ENCODE measurements around the gene C2orf68.
A peak's percentile ranks its signal among the peaks of the same experiment; 100 is the strongest.
"Not testable (repeated sequence)": the region's sequence is repeated elsewhere in the genome, so short reads cannot be mapped to it uniquely, and the experiment has no call there.

The C2orf68 gene

DNA sequence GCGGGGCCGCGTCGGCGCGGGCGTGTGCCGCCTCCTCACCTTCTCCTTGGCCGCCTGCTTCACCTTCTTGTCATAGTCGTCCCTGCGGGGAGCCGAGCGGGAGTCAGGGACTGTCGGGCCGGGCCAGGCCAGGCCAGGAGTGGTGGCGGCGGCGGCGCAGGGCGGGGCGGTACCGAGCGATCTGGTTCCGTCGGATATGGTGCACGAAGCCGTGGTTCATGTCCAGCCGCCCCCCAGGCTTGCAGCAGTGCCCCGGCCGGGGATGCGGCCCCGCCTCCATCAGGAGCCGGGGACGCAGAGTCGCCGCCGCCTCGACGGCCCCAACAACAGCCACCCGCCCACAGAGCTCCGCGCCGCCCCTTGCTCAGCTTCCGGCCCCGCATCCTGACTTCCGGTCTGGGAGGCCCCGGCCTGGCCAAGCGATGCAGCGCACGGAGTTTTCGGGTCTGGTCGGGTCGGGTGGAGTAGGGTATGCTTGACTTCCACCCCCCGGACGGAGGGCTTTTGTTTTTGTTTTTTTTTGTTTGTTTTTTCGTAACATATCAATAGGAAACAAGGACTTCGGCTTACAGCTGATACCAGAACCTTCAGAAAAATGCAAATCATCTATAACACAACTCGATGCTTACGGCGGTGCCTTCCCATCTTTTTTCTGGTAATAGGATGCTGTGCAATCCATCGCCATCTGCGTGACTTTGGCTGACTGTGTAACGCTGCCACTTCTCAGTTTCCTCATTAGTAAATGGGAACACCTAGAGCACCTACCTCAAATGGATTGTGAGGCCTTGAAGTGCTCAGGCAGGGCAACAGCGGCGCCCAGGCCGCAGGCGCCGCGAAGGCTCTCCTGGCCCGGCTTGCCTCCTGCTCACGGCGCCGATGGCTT, at the start of gene C2orf68:
Gene C2orf68 (minus strand): TSS at position 362 of the 883 bp plus-strand sequence. CDS start 82 bp downstream, at position 280.
- DNase-seq, result peak; percentile 87

DNA sequence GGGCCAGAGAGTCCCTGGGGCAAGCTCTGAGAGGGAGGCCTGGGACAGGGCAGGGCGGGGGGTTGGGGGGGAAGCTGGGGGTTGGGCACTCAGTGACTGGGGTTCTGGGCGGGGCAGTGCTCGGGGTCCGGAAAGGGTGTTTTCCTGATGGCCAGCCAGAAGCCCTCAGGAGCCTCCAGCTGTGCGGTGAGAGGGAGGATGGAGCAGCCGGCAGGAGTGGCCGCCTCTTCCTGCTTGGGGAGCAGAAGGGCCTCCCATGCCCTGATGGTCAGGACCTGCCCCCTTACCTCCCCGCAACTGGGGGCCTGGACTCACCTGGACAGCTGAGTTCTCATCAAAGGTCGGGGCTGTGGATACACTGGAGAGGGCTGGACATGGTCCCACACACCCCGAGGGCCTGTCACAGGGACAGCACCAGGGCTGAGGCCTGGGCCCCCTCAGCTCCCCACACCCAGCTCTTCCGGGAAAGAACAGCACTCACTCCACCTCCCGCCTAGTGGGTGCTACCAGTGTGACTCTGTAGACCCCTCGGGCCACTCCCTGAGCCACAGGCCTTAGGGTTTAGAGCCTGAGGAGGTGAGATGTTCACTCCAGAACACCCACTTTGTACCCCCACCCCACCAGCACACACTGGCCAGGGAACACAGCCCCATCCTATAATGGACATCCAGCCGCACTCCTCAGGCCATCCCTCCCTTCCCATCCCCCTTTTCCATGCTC, 49.4 kb upstream of the C2orf68 start:
- DNase-seq, result no peak

DNA sequence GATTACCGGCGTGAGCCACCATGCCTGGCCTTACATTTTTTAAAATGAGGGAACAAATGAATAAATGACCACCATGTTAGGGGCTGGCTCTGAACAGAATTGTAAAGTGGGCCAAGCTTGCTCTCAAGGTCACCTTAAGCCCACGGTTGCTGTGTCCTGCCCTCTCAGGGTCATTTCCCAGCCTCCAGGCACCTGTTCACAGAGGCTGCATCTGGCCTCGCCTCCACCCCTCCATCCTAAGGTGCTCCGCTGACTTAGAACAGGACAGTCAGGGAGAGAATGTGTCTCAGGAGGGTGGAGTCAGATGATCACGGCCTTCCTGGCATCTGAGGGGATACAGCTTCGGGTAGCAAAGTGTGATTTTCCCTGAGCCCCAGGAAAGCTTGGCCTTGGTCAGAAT, 48.9 kb upstream of the C2orf68 start:
- DNase-seq, result no peak

- not testable (repeated sequence) for DNase-seq
These were observed 48.4 kb upstream of the C2orf68 start for GRCh38 chr2:85660301-85660700.

DNA sequence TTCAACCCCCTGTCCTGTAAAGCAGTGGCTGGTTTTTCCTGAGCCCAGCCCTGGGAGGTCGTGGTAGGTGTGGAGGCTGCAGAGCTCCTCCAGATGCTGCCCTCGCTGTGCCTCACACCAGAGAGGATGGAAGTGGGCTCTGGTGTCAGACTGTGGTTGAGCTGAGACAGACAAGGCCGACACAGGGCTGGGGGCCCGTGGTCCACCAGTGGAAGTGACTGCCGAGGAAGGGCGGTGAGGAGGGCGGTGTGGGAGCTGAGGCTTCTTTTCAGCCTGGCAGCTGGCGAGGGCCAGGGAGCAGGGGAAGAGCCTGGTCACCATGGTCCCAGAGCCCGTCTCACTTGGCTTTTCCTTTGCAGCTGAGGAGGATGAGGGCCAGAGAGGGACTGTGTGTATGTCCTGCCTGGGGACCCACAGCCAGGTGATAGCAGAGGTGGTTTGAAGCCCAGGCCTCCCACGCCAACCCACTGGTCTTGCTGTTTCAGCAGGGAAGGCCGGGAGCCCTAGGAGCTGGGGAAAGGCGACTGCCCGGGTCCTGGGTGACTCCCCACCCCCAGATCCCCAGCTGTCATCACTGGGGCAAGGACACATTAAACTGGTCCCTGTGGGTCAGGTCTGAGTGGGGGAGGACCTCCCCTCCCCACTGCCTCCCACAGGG, 47.6 kb upstream of the C2orf68 start:
- DNase-seq, result no peak

GRCh38 chr2:85657399-85657798, 45.5 kb upstream of the C2orf68 start:
- not testable (repeated sequence) for DNase-seq

GRCh38 chr2:85656468-85656867, 44.6 kb upstream of the C2orf68 start:
- DNase-seq, result no peak

- DNase-seq, result no peak
These were observed 44.1 kb upstream of the C2orf68 start for GRCh38 chr2:85655961-85656417.

DNA sequence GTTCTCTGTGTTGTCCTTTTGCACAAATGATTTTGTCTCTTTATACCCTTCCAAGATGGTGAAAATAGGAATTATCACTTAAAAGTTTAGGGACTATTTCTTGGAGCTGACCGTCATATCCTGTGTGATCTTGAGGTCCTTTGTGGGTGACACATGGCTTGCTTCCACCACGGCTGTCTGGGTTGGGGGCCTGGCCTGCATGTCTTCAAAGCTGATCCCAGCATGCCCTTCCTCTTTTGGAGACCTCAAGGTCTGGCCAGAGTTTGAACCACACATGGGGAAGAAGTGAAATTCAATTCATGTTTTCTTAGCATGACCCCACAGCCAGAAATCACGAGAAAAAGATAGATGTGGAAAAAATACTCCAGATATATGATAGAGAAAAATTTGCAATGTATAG, 42.1 kb upstream of the C2orf68 start:
- DNase-seq, result no peak

DNA sequence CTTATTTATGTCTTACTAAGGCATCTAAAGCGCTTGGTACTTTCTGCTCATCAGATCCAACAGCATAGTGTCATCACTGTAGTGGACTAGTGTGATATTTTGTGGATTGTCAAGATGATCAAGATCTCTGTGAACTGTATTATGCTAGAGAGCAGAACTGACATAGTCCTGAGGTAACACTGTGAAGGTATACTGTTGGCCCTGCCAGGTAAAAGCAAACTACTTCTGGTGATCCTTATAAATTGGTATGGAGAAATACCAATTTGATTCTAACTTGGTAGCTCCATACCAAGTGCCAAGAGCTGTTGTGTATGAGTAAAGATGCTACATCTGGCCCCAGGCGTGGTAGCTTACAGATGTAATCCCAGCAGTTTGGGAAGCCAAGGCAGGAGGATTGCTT, 40.2 kb upstream of the C2orf68 start:
- no peak for DNase-seq

DNA sequence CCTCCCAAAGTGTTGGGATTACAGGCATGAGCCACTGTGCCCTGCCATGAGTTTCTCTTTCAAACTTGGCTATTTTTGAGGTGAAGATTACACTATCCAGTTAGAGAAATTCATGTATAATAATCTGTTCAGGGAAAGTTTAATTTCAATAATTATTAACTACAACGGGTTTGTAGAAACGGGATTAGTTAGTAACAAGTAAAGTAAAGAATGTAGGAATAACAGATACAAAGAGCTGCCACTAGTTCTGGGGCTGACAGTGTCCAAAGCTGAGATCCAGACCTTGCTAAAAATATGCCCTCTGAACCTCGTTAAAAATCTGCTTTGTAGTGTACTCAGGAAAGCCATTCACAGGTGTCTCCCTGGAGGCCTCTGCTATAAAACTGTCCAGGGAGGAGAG, 39.2 kb upstream of the C2orf68 start:
- DNase-seq, result no peak

DNA sequence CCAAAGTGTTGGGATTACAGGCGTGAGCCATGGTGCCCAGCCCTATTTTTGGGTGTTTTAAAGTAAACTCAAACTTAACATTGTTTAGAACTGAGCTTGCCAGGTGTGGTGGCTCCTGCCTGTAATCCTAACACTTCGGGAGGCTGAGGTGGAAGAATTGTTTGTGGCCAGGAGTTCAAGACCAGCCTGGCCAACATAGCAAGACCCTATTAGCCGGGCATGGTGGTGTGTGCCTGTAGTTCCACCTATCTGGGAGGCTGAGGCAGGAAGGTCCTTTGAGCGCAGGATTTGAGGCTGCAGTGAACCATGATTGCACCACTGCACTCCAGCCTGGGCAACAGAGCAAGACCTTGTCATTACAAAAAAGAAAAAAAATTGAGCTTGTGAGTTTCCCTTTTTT, 38.6 kb upstream of the C2orf68 start:
- no peak for DNase-seq

DNA sequence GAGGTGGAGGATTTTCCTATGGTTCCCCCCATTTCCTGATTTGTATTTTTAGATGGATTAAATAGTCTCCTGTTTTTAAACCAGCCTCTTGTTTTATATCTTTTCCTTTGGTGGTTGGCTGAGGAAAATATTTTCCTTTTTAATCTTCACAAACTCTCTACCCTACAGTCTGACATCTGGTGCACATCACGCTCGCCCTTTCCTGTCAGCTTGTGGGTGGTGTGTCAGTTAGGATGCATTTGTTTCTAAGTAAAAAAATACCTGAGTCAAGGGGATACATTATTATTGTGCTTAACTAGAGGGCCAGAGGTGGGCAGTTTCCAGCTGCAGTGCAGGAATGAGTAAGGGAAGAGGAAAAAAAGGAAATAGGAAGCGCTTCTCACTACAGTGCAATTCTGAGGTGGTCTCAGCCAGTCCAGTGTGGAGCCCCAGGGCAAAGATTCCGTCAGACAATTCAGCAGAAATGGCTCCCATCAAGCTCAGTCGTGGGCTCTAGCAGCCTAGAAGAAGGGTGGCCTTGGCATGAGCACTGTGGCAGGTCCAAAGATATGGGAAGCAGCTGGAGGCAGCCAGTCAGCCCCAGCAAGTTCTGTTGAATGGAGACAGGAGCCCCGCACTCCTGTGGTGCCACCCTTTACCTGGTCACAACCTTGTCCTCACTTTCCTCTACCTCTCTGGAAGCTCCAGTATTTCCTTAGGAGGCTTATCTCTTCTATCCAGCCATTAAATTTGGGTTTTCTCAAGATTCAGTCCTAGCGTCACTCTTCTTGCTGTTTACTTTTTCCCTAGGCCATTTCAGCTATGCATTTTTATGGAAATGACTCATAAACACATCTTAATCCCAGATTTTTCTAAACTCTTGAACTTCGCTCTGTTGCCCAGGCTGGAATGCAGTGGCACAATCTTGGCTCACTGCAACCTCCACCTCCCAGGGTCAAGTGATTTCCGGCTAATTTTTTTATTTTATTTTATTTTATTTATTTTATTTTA, 37.6 kb upstream of the C2orf68 start:
- DNase-seq, result no peak

- peak; percentile 11 for DNase-seq
These were observed 36.8 kb upstream of the C2orf68 start for GRCh38 chr2:85648619-85649018.

DNA sequence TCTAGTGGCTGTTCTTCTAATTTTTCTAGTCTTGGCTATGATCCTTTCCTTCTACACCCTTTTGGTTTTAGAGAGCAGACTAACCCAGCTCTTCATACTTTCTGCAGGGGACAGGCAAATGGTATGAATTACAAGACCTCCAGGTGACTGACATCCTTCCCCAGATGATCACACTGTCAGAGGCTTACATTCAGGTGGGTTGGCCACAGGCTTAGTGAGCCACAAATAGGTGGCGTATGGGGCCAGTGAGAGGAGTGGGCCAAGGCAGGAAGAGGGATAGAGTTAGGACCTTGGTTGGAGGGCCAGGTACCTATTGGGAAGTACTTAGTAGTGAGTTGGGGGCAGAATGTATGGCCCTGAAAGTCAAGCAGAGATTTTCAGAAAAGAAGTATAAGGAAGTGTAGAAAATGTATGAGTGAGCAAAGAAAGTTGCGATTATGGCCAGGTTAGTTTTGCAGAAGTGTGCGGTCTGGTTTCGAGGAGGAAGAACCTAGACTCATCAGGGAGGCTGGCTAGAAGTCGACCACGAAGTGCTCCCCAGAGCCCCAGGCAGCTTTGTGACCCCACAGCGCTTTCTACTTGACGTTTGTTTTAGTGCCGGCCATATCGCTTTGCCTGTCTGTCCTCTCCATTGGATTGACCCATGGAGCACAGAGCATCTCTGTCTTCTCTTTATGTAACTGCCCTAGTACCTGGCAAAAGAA, 36.1 kb upstream of the C2orf68 start:
- no peak for DNase-seq

DNA sequence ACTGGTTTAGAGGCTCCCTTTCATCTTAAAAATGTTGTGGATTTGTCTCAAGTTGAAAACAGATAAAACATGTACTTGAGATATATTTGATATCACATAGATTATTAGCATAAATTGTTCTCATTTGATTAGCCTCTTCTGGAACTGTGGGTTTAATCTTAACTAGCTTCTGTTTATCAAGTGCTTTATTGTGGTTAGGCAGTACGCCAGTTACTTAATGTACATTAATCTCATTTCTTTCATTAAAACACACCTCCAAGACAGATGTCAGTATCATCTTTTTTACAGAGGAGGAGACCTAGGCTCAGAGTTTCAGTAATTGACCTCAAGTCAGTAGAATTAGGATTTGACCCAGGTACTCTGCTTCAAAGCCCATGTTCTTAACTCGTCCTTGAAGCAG, 34.3 kb upstream of the C2orf68 start:
- DNase-seq, result no peak

DNA sequence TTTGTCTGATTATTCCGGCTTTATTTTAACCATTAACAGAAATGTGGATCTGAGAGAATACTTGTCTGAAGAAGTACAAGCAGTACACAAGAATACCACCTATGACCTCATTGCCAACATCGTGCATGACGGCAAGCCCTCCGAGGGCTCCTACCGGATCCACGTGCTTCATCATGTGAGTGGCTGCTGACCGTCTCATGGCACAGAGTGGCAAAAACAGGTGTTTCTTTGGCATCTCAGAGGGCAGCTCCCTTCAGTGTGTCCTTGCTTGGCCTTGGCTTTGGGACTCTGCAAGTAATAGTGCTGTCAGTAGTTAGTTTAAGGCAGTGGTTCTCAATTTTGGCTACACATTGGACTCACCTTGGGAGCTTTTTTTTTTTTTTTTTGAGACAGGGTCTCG, 33.0 kb upstream of the C2orf68 start:
- no peak for DNase-seq

DNA sequence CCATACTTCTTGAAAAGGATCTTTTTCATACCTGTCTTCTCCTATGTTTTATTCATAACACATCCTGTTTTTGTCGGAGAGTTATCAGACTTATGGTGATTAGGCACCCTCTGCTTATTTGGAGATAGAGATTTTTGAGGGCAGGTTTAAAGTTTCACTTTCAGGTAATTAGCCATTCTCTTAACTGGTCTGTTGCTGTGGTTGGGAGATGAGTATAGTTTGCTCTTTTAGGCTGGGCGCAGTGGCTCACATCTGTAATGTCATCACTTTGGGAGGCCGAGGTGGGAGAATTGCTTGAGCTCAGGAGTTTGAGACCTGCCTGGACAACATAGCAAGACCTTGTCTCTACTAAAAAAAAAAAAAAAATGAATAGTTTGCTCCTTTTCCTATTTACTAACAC, 30.9 kb upstream of the C2orf68 start:
- DNase-seq, result peak; percentile 25

DNA sequence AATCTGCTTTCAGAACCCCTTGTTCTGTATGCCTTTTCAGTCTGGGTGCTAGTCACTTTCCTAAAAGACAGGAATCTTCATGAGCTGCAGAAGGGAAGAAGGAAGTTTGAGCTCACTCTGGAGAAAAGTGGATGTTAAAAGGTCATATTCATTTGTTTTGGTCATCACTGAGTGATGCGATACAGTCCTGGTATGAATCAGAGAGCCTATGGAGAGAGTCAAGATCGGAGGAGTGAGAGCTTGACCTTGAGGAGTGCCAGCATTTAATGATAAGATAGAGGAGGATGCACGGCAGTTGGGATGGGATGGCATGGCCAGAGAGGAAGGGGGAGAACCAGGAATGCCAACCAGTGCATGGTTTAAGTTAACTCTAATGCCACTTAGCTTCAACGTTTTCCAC, 23.8 kb upstream of the C2orf68 start:
- no peak for DNase-seq

DNA sequence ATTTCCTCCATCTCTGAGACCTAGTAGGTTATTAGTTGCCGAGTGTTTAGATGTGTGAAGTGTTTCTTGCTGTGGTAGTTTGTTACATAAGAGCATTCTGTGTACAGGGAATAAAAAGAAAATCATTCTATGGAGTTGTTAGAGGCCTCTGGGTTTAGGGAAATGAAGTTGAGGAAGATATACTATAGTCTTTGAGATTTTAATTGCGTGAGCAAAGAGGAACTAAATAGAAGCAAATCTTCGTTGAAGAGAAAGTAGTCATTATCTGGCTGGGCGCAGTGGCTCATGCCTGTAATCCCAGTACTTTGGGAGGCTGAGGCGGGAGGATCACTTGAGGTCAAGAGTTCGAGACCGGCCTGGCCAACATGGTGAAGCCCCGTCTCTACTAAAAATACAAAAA, 23.1 kb upstream of the C2orf68 start:
- DNase-seq, result no peak

DNA sequence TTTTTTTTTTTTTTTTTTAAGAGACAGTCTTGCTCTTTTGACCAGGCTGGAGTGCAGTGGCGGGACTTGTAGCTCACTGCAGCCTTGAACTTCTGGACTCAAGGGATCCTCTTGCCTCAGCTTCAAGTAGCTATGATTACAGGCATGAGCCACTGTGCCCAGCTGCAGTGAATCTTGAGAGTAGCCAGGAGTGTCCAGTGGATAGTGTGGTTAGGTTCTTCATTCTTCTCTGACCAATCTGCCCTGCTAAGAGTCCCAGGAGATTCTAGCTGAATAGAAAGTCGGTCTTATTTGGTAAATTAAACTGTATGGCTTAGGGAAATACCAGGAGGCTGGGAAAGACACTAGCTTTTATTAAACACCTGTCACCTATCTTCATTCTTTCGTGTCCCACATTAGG, 19.4 kb upstream of the C2orf68 start:
- no peak for DNase-seq

GRCh38 chr2:85628658-85629057, 16.8 kb upstream of the C2orf68 start:
- peak; percentile 22 for DNase-seq

Measured in CD4-positive, alpha-beta T cell treated with Interleukin-17A for 1 hour (primary cell).